NCI-H146 treated with DMSO at 0.1 percent for 48 hours (cell line): ENCODE data around the gene DCDC1.
A peak's percentile ranks its signal among the peaks of the same experiment; 100 is the strongest.

ENCODE experiments used
- DNase-seq: peaks from one replicate; lab custom pipeline; 2025; ENCODE audit not compliant: unreplicated experiment; lab: John Stamatoyannopoulos, UW

The DCDC1 gene

GRCh38 chr11:30917266-30917665, 452.3 kb downstream of the DCDC1 start:
- DNase-seq: no peak

GRCh38 chr11:30916764-30917163, 452.8 kb downstream of the DCDC1 start:
- no peak for DNase-seq

GRCh38 chr11:30914143-30914762, 455.3 kb downstream of the DCDC1 start:
- peak; percentile 24 for DNase-seq

GRCh38 chr11:30911247-30911646, 458.3 kb downstream of the DCDC1 start:
- DNase-seq: no peak

- DNase-seq: no peak
Observed at GRCh38 chr11:30908857-30909256, 460.7 kb downstream of the DCDC1 start.

- DNase-seq: no peak
Observed at GRCh38 chr11:30908272-30908671, 461.3 kb downstream of the DCDC1 start.

GRCh38 chr11:30902929-30903328, 466.6 kb downstream of the DCDC1 start:
- no peak for DNase-seq

- no peak for DNase-seq
Observed at GRCh38 chr11:30895046-30895445, 474.5 kb downstream of the DCDC1 start.

- no peak for DNase-seq
Observed at GRCh38 chr11:30893318-30893717, 476.2 kb downstream of the DCDC1 start.

GRCh38 chr11:30889143-30889794, 480.3 kb downstream of the DCDC1 start:
- no peak for DNase-seq

GRCh38 chr11:30879322-30880005, 490.1 kb downstream of the DCDC1 start:
- peak; percentile 12 for DNase-seq

- no peak for DNase-seq
Observed at GRCh38 chr11:30878400-30878799, 491.1 kb downstream of the DCDC1 start.

GRCh38 chr11:30876663-30877396, 492.7 kb downstream of the DCDC1 start:
- DNase-seq: no peak

GRCh38 chr11:30876228-30876627, 493.3 kb downstream of the DCDC1 start:
- DNase-seq: no peak

- no peak for DNase-seq
Observed at GRCh38 chr11:30875806-30876205, 493.7 kb downstream of the DCDC1 start.

- DNase-seq: no peak
Observed at GRCh38 chr11:30873924-30874610, 495.5 kb downstream of the DCDC1 start.

GRCh38 chr11:30868626-30869081, 500.9 kb downstream of the DCDC1 start:
- DNase-seq: no peak

- DNase-seq: no peak
Observed at GRCh38 chr11:30863209-30863608, 506.3 kb downstream of the DCDC1 start.

- DNase-seq: no peak
Observed at GRCh38 chr11:30861531-30861930, 508.0 kb downstream of the DCDC1 start.

GRCh38 chr11:30861064-30861463, 508.5 kb downstream of the DCDC1 start:
- no peak for DNase-seq

- no peak for DNase-seq
Observed at GRCh38 chr11:30860146-30860545, 509.4 kb downstream of the DCDC1 start.
